Mucosa of stomach (tissue), 1 donor: Measurements from ENCODE around the gene LRMDA.
"Not testable (repeated sequence)": the region's sequence is repeated elsewhere in the genome, so short reads cannot be mapped to it uniquely, and the experiment has no call there.

Experiments
- H3K27me3 ChIP-seq: one replicate; pipeline ENCODE4 v1.7.0; 2013; ENCODE audit warnings: mild to moderate bottlenecking, low read length; ENCODE audit not compliant: control insufficient read depth, insufficient read depth
- H3K36me3 ChIP-seq: one replicate; pipeline ENCODE4 v1.7.0; 2013; ENCODE audit warnings: low read length; ENCODE audit not compliant: control insufficient read depth, insufficient read depth
- H3K4me1 ChIP-seq: one replicate; pipeline ENCODE4 v1.7.0; 2013; ENCODE audit warnings: mild to moderate bottlenecking, low read length; ENCODE audit not compliant: control insufficient read depth, insufficient read depth
- H3K4me3 ChIP-seq: one replicate; pipeline ENCODE4 v1.7.0; 2013; ENCODE audit warnings: low read length
- H3K9ac ChIP-seq: one replicate; pipeline ENCODE4 v1.7.0; 2013; ENCODE audit warnings: mild to moderate bottlenecking, low read length, moderate library complexity
- H3K9me3 ChIP-seq: one replicate; pipeline ENCODE4 v1.7.0; 2013; ENCODE audit warnings: mild to moderate bottlenecking, low read length, moderate library complexity; ENCODE audit not compliant: control insufficient read depth
- donor health status: Pancreatic carcinoma.

LRMDA gene

DNA sequence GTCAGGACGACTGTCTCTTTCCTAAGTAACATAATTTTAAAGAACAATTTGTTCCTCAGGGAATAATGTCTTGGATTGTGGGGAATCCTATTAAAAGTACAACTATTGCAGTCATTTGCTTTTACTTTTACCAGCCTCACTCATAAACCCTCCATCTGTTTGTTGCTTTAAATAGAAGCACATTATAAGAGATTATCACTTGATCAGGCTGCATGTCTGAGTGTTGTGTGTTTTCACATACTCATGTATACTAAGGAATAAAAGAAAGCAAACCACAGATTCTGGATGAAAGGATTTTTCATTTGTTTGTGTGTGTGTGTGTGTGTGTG, 1128.4 kb downstream of the LRMDA start:
- no peak overlapping the region for H3K9ac ChIP-seq

DNA sequence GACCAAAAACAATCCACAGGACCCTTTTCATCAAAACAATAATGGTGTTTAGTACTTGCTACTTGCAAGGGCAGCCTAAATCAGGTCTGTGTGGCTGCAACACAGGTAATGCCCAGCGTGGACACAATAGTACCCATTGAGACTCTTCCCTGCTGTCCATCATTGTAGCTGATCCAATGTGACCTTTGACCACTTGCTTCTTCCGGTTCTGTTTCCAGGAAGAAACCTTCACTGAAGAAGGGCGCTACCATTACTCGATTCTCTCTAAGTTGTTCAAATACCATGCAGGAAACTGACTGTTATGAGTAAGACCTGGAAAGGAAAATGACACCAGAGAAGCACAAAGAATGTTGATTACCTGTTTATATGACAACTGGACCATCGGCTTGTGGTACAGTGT, 1128.9 kb downstream of the LRMDA start:
- Histone ChIP-seq H3K4me1 (peaks cover 7% of the 10 kb centered on the region), H3K9me3 (no peaks in the 10 kb centered on the region), H3K9ac (no peak overlapping the region), H3K4me3 (no peak overlapping the region), H3K36me3 (no peaks in the 10 kb centered on the region), H3K27me3 (no peaks in the 10 kb centered on the region)

More for the DNA sequence above, 1128.4 kb downstream of the LRMDA start:
- no peaks in the 10 kb centered on the region for H3K9me3 ChIP-seq
- H3K27me3 ChIP-seq: no peaks in the 10 kb centered on the region
- no peaks in the 10 kb centered on the region for H3K36me3 ChIP-seq
- H3K4me1 ChIP-seq: peaks cover 7% of the 10 kb centered on the region
- no peak overlapping the region for H3K4me3 ChIP-seq

DNA sequence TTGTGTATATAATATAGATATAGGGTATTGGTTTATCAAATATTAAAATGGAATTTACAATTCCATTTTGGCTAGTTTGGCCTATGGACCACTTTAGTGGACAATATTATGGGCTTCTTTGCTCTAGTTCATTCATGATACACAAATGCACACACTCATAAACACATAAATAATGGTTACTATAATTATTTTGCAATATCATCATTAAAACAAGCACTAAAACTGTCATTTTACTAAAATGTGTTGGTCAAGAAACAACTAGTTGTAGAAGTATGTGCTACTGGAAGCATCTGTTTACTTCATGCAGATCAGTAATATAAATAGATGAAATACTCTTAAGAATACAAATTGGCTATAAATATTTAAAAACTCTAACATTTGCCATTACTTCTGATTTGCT, 1131.9 kb downstream of the LRMDA start:
- H3K4me3 ChIP-seq: no peak overlapping the region
- H3K9ac ChIP-seq: no peak overlapping the region
- no peaks in the 10 kb centered on the region for H3K9me3 ChIP-seq
- peaks cover 3% of the 10 kb centered on the region for H3K4me1 ChIP-seq
- no peaks in the 10 kb centered on the region for H3K36me3 ChIP-seq
- no peaks in the 10 kb centered on the region for H3K27me3 ChIP-seq

DNA sequence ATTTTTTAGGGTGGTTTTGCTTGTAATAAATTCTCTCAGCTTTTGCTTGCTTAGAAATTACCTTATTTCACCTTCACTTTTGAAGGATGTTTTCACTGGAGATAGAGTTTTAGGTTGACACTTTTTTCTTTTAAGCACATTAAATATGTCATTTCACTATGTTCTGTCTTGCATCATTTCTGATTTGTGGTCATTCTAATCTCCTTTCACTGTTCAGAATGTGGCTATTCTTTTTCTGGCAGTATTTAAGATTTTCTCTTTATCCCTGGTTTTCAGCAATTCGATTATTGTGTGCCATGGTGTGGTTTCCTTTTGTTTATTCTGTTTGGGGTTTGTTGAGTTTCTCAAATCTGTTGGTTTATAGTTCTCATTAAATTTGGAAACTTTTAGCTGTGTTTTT, 1140.6 kb downstream of the LRMDA start:
- H3K27me3 ChIP-seq: no peaks in the 10 kb centered on the region
- H3K4me1 ChIP-seq: no peaks in the 10 kb centered on the region
- no peak overlapping the region for H3K4me3 ChIP-seq
- H3K36me3 ChIP-seq: no peaks in the 10 kb centered on the region
- no peaks in the 10 kb centered on the region for H3K9me3 ChIP-seq
- no peak overlapping the region for H3K9ac ChIP-seq

- Histone ChIP-seq H3K9me3 (no peaks in the 10 kb centered on the region), H3K9ac (no peak overlapping the region), H3K4me1 (no peaks in the 10 kb centered on the region), H3K4me3 (no peak overlapping the region), H3K36me3 (no peaks in the 10 kb centered on the region), H3K27me3 (no peaks in the 10 kb centered on the region)
Measured at GRCh38 chr10:76576276-76576962, 1145.0 kb downstream of the LRMDA start.

- Histone ChIP-seq H3K9ac (no peak overlapping the region), H3K4me1 (no peaks in the 10 kb centered on the region), H3K4me3 (no peak overlapping the region), H3K9me3 (no peaks in the 10 kb centered on the region), H3K27me3 (no peaks in the 10 kb centered on the region), H3K36me3 (no peaks in the 10 kb centered on the region)
Measured at GRCh38 chr10:76577455-76577854, 1146.0 kb downstream of the LRMDA start.

DNA sequence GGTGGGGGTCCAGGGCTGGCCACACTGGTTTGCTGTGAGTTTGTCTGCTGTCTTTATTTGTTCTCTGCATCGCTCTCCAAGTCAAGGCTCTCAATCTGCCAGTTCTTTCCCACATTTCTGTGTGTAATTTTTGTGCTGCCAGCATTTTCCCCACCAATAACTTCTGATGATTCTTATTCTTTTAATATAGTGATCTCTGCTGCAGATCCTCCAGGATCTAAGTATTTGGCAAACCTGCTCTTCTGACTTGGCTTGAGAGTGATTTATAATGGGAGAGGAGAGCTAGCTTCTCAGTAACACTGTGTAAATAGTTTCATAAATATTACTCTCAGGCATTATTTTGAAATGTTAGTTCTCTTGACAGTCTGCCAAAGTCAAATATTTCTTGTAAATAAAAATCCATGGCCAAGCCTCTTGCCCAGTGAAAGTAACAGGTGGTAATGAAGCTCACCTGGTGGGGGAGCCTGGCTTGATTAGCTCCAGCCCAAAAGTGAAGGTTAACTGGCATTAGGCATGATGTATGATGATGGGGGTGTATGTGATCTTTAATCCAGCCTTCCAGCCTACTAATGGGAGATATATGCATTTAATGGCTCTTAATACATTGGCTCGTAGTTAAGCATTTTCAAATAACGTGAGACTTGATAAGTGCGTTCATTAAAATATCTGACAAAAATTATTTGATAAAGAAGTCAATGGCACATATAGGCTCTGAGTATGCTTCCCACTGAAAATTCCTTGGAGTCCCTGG, 1150.3 kb downstream of the LRMDA start:
- no peaks in the 10 kb centered on the region for H3K9me3 ChIP-seq
- no peaks in the 10 kb centered on the region for H3K4me1 ChIP-seq
- no peak overlapping the region for H3K9ac ChIP-seq
- no peaks in the 10 kb centered on the region for H3K36me3 ChIP-seq
- no peak overlapping the region for H3K4me3 ChIP-seq
- no peaks in the 10 kb centered on the region for H3K27me3 ChIP-seq

- Histone ChIP-seq H3K36me3 (no peaks in the 10 kb centered on the region), H3K9me3 (no peaks in the 10 kb centered on the region), H3K27me3 (no peaks in the 10 kb centered on the region), H3K4me1 (no peaks in the 10 kb centered on the region), H3K4me3 (no peak overlapping the region), H3K9ac (no peak overlapping the region)
Measured at GRCh38 chr10:76582531-76582930, 1151.1 kb downstream of the LRMDA start.

DNA sequence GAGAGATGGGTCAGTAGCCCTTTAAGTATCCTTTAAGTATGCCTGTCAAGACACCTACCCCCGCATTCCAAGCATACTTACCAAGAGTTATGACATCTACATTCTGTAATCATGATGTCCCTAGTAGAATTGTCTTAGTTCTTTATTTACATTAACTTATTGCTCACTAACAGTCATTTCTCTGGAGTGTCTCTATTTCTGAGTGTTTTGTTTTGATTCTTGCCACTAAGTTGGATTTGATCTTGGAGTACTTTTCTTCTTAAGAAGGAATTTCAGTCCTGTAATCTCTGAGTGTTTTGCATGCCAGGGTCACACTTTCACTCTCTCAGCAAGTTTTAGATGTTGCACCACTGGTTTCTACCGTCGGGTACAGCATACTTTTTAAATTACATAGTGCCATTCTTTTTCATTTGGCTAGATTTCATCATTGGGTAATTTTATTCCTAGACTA, 1152.3 kb downstream of the LRMDA start:
- no peaks in the 10 kb centered on the region for H3K9me3 ChIP-seq
- no peaks in the 10 kb centered on the region for H3K36me3 ChIP-seq
- H3K4me3 ChIP-seq: no peak overlapping the region
- H3K9ac ChIP-seq: no peak overlapping the region
- no peaks in the 10 kb centered on the region for H3K4me1 ChIP-seq
- H3K27me3 ChIP-seq: no peaks in the 10 kb centered on the region

DNA sequence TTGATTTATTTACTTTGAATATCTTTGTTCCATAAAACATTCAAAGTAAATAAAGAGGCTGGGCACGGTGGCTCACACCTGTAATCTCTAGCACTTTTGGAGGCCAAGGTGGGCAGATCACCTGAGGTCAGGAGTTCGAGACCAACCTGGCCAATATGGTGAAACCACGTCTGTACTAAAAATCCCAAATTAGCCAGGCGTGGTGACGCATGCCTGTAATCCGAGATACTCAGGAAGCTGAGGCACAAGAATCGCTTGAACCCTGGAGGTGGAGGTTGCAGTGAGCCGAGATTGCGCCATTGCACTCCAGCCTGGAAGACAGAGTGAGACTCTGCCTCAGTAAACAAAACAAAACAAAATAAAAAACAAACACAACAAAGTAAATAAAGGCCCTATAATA, 1153.0 kb downstream of the LRMDA start:
- H3K27me3 ChIP-seq, H3K36me3 ChIP-seq, H3K4me3 ChIP-seq, H3K4me1 ChIP-seq, H3K9me3 ChIP-seq, H3K9ac ChIP-seq: not testable (repeated sequence)
